ENCODE results near the gene PSME3.

Gene PSME3

GRCh38 chr17:42845556-42845917 is 12.3 kb downstream of the PSME3 start:
- DNase-seq (ENCODE audit: low read depth), result no peak
- no peak for TF ChIP-seq CTCF (IDR thresholded peaks at IDR 0.05; ENCODE audit: control insufficient read depth, extremely low read depth, insufficient read depth)
- no peak overlapping the region for H3K4me3 ChIP-seq (ENCODE audit: low read depth, low read length)

GRCh38 chr17:42845918-42846593 is 12.9 kb downstream of the PSME3 start:
- no peak for TF ChIP-seq CTCF (IDR thresholded peaks at IDR 0.05; ENCODE audit: control insufficient read depth, extremely low read depth, insufficient read depth)
- DNase-seq (ENCODE audit: low read depth), result no peak
- no peak overlapping the region for H3K4me3 ChIP-seq (ENCODE audit: low read depth, low read length)

- H3K4me3 ChIP-seq (ENCODE audit: low read depth, low read length), result no peak overlapping the region
- TF ChIP-seq CTCF (IDR thresholded peaks at IDR 0.05; ENCODE audit: control insufficient read depth, extremely low read depth, insufficient read depth), result no peak
- no peak for DNase-seq (ENCODE audit: low read depth)
Measured at GRCh38 chr17:42846594-42847280, 13.5 kb downstream of the PSME3 start.

- no peak for TF ChIP-seq CTCF (IDR thresholded peaks at IDR 0.05; ENCODE audit: control insufficient read depth, extremely low read depth, insufficient read depth)
- DNase-seq (ENCODE audit: low read depth), result no peak
- no peak overlapping the region for H3K4me3 ChIP-seq (ENCODE audit: low read depth, low read length)
Measured at GRCh38 chr17:42848093-42848492, 14.9 kb downstream of the PSME3 start.

GRCh38 chr17:42849031-42849430 is 15.8 kb downstream of the PSME3 start:
- DNase-seq (ENCODE audit: low read depth), result no peak
- no peak for TF ChIP-seq CTCF (IDR thresholded peaks at IDR 0.05; ENCODE audit: control insufficient read depth, extremely low read depth, insufficient read depth)
- no peak overlapping the region for H3K4me3 ChIP-seq (ENCODE audit: low read depth, low read length)

GRCh38 chr17:42849451-42850181 is 16.4 kb downstream of the PSME3 start:
- no peak for DNase-seq (ENCODE audit: low read depth)
- H3K4me3 ChIP-seq (ENCODE audit: low read depth, low read length), result no peak overlapping the region
- TF ChIP-seq CTCF (IDR thresholded peaks at IDR 0.05; ENCODE audit: control insufficient read depth, extremely low read depth, insufficient read depth), result no peak
